Glutamatergic neuron (in vitro differentiated cells): ENCODE measurements around the gene CYP4F8. TPM values are rescaled to one million over a fixed set of nuclear protein-coding genes. Genes with fewer than 3 reads are reported as not detected.

Source experiments
- DNase-seq: peaks from one replicate; pipeline ENCODE4 v3.0.0; 2022
- H3K27ac Mint-ChIP-seq: one replicate; pipeline ENCODE4 v1.8.0; 2020; ENCODE audit warnings: mild to moderate bottlenecking, mixed read lengths, inconsistent platforms; ENCODE audit not compliant: unreplicated experiment
- H3K27me3 Mint-ChIP-seq: one replicate; pipeline ENCODE4 v1.8.0; 2020; ENCODE audit warnings: mild to moderate bottlenecking, moderate library complexity, mixed read lengths, inconsistent platforms; ENCODE audit not compliant: unreplicated experiment
- H3K36me3 Mint-ChIP-seq: one replicate; pipeline ENCODE4 v1.8.0; 2020; ENCODE audit warnings: mild to moderate bottlenecking, mixed read lengths, inconsistent platforms; ENCODE audit not compliant: unreplicated experiment
- H3K4me1 Mint-ChIP-seq: one replicate; pipeline ENCODE4 v1.8.0; 2020; ENCODE audit warnings: mild to moderate bottlenecking, low read depth, mixed read lengths, inconsistent platforms; ENCODE audit not compliant: unreplicated experiment
- H3K4me3 Mint-ChIP-seq: one replicate; pipeline ENCODE4 v1.8.0; 2020; ENCODE audit warnings: mild to moderate bottlenecking, mixed read lengths, inconsistent platforms; ENCODE audit not compliant: unreplicated experiment
- H3K9me3 Mint-ChIP-seq: one replicate; pipeline ENCODE4 v1.8.0; 2020; ENCODE audit warnings: mild to moderate bottlenecking, moderate library complexity, mixed read lengths, inconsistent platforms; ENCODE audit not compliant: unreplicated experiment
- CTCF ChIP-seq: fragments of 200-600 bp; sonication (generic); IDR thresholded peaks from one replicate; pipeline ENCODE4 v1.5.0; 2021; ENCODE audit not compliant: partially characterized antibody, unreplicated experiment
- total RNA-seq: library from RNA; stranded (reverse); fragmentation: NEBNext Ultra II Directional; extraction: Animal tissue kit (Norgen Biotek cat#: 25700); gene quantifications from one replicate; pipeline ENCODE4 v1.2.1, GENCODE V29; 2021; ENCODE audit not compliant: unreplicated experiment

CYP4F8 gene
- total RNA-seq, 1 donor from 2014 or later: not detected

DNA sequence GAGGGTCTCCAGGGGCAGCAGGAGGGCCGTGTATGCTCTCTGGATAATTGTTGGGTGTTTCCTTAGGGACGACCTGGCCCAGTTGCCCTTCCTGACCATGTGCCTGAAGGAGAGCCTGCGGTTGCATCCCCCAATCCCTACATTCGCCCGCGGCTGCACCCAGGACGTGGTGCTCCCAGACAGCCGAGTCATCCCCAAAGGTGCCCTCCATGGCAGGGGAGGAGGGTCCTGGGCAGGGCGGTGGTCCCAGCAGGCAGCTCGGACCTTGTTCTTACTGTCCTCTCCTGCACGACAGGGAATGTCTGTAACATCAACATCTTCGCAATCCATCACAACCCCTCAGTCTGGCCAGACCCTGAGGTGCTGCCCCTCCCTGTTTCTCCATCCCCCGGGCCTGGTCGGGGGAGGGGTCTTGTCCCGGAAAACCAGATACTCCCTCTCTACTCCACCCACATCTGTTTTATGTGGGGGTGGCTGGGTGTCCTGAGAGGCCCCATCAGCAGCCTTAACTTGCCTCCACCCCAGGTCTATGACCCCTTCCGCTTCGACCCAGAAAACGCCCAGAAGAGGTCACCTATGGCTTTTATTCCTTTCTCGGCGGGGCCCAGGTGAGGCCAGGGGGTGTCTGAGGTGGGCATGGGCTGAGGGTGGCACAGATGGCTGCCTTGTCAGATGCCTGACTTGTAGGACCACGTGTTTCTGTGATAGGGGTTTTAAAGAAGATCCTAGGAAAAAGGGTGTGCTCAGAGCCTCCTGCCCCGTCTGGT, 13.4 kb downstream of the CYP4F8 start:
- Mint-ChIP-seq H3K9me3 (peaks cover 2% of the 10 kb centered on the region), H3K36me3 (no peaks in the 10 kb centered on the region), H3K27ac (no peak overlapping the region), H3K4me1 (no peaks in the 10 kb centered on the region), H3K27me3 (peaks cover 5% of the 10 kb centered on the region), H3K4me3 (no peak overlapping the region)
- no peak for TF ChIP-seq CTCF
- no peak for DNase-seq

DNA sequence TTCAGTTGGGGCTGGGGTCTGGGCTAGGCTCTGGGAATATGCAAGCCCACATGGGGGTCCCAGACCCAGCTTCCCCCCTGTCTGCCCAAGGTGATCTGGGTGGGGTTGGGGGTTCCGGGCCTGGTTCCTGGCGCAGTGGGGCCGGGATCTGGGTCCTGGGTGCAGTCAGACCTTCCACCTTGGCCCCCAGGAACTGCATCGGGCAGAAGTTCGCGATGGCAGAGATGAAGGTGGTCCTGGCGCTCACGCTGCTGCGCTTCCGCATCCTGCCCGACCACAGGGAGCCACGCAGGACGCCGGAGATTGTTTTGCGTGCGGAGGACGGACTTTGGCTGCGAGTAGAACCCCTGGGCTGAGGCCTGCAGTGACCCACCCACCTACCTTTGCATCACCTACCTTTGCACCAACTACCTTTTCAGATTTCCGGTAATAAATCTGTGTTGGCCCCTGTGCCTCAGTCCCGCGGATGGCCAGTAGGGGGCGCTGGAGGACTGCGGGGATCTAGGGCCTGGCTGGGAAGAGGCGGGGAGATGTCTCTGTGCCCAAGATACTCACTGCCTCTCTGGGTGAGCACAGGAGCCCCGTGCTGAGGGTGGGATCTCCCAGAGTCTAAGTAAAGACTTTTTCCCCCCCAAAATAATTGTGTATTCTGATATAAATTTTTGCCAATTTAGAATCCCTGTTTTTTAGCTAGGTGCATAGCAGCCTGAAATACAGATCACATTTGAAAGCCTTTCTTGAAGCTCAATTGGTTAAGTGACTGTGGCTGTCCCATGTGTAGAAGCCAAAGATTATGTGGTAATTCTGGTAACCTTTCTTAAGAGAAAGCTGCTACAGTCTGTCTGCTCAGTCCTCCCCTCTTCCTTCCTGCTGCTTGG, 14.2 kb downstream of the CYP4F8 start:
- TF ChIP-seq CTCF: peak; percentile 84
- H3K4me3 Mint-ChIP-seq: no peak overlapping the region
- peaks cover 5% of the 10 kb centered on the region for H3K27me3 Mint-ChIP-seq
- H3K36me3 Mint-ChIP-seq: no peaks in the 10 kb centered on the region
- DNase-seq: peak; percentile 80
- H3K27ac Mint-ChIP-seq: no peak overlapping the region
- H3K9me3 Mint-ChIP-seq: peaks cover 2% of the 10 kb centered on the region
- no peaks in the 10 kb centered on the region for H3K4me1 Mint-ChIP-seq

- no peak for TF ChIP-seq CTCF
- Mint-ChIP-seq H3K4me3 (no peak overlapping the region), H3K4me1 (no peaks in the 10 kb centered on the region), H3K9me3 (peaks cover 4% of the 10 kb centered on the region), H3K27ac (no peak overlapping the region), H3K36me3 (peaks cover 6% of the 10 kb centered on the region), H3K27me3 (peaks cover 6% of the 10 kb centered on the region)
- DNase-seq: peak; percentile 30
Measured at GRCh38 chr19:15631817-15632216, 16.8 kb downstream of the CYP4F8 start.

GRCh38 chr19:15633082-15633835, 18.2 kb downstream of the CYP4F8 start:
- DNase-seq: no peak
- peaks cover 6% of the 10 kb centered on the region for H3K36me3 Mint-ChIP-seq
- no peak overlapping the region for H3K4me3 Mint-ChIP-seq
- H3K27ac Mint-ChIP-seq: no peak overlapping the region
- peaks cover 4% of the 10 kb centered on the region for H3K9me3 Mint-ChIP-seq
- H3K4me1 Mint-ChIP-seq: no peaks in the 10 kb centered on the region
- no peak for TF ChIP-seq CTCF
- H3K27me3 Mint-ChIP-seq: peaks cover 8% of the 10 kb centered on the region
